ENCODE measurements around the gene NLK.

DNA sequence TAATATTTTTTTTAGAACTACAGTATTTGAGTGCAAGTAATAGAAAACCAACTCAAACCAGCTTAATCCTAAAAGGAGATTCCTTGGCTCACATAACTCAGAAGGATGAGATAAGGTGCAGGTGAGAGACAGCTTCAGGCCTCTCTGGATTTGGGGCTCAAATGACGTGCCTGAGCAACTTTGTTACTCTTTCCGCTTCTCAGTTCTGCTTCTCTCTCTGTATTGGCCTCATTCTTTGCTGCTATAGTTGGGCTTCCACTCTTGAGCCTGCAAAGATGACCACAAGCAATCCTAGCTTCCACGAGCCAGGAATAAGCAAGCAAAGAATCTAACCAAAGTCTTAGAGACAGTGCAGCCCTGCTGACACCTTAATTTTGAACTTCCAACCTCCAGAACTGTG is 45.0 kb upstream of the NLK start:
- TF ChIP-seq, protein P1, sequence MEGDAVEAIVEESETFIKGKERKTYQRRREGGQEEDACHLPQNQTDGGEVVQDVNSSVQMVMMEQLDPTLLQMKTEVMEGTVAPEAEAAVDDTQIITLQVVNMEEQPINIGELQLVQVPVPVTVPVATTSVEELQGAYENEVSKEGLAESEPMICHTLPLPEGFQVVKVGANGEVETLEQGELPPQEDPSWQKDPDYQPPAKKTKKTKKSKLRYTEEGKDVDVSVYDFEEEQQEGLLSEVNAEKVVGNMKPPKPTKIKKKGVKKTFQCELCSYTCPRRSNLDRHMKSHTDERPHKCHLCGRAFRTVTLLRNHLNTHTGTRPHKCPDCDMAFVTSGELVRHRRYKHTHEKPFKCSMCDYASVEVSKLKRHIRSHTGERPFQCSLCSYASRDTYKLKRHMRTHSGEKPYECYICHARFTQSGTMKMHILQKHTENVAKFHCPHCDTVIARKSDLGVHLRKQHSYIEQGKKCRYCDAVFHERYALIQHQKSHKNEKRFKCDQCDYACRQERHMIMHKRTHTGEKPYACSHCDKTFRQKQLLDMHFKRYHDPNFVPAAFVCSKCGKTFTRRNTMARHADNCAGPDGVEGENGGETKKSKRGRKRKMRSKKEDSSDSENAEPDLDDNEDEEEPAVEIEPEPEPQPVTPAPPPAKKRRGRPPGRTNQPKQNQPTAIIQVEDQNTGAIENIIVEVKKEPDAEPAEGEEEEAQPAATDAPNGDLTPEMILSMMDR (conservative IDR thresholded peaks at IDR 0.05; ENCODE audit: low read length), result no peak
- no peak for TF ChIP-seq EZH2phosphoT487 (IDR thresholded peaks at IDR 0.05; ENCODE audit: borderline replicate concordance)

All from Loucy (cell line).